HG03159 (cell line): Measurements from ENCODE around the gene IARS1.

Experiments used
- ATAC-seq: cut with Tn5 transposase; IDR thresholded peaks from one replicate; pipeline ENCODE4 v1.9.1; 2021; ENCODE audit warnings: mild to moderate bottlenecking, moderate library complexity; ENCODE audit not compliant: unreplicated experiment

Gene IARS1

GRCh38 chr9:92293452-92294296, at the start of gene IARS1:
Gene IARS1, minus strand, starts transcription at chr9:92293697. Its CDS starts 4,278 bp downstream, at chr9:92289419.
- ATAC-seq, result peak; percentile 95

DNA sequence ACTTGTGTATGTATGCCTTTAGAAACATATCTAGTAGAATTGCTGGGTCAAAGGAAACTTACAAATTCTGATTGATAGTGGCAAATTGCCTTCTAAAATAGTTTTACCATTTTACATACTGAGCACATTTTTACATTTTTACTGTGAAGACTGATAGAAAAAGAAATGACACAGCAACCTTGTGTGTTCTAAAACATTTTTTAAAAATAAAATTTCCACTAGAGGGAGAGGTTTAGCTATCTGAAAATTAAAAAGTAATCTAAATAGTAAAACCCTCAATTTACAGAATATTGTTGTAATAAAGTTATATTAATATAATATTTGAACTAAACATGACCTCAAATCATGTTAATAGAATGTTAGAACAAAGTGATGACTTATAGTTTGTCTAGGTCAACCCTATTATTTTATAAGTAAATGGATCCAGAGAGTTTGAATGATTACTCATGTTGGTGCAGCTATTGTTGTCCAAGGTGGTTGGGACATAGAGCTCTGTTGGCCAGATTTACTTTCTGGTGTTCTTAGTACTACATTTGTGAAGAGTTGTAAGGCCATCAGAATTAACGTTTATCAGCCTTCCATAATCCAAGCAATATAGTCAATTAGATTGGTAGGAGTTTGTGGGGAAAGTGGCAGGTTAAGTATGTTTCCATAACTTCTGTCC, 49.5 kb upstream of the IARS1 start:
- ATAC-seq, result no peak

- ATAC-seq, result no peak
These were observed 48.1 kb upstream of the IARS1 start for GRCh38 chr9:92341578-92341977.

DNA sequence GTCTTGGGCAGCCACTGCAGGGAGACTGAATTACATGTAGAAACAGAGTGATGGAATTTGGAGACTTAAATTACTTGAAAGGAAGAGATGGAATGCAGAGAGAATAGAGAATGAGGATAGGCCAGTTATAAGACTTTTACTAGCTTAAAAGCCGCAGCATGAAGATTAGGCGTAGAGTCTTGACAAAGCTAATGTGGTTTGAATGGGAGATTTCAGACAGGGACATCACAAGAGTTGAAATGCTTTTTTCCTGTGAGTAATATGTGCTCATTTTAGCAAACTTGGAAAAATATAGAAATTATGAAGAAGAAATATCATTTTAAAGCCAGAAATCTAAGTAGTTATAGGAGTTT, 39.8 kb upstream of the IARS1 start:
- ATAC-seq, result no peak

GRCh38 chr9:92332577-92333281, 39.2 kb upstream of the IARS1 start:
- ATAC-seq, result no peak

DNA sequence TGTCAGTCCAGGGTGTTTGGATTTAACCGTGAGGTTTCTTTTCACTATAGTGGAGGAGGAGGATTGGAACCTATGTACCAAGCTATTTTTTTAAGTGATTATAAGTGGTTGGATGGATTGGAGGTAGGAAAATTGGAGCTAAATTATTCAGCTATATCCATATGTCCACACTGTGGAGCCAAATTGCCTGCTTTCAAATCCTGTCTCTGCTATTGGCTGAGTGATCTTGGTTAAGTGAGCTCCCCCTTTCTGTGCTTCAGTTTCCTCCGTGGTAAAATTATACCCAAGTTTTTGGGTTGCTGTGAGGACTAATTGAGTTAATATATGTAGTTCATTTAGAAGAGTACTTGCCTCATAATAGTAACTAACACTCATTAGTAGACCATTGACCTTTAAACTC, 34.7 kb upstream of the IARS1 start:
- ATAC-seq, result no peak

- no peak for ATAC-seq
These were observed 33.9 kb upstream of the IARS1 start for GRCh38 chr9:92327283-92327850.

DNA sequence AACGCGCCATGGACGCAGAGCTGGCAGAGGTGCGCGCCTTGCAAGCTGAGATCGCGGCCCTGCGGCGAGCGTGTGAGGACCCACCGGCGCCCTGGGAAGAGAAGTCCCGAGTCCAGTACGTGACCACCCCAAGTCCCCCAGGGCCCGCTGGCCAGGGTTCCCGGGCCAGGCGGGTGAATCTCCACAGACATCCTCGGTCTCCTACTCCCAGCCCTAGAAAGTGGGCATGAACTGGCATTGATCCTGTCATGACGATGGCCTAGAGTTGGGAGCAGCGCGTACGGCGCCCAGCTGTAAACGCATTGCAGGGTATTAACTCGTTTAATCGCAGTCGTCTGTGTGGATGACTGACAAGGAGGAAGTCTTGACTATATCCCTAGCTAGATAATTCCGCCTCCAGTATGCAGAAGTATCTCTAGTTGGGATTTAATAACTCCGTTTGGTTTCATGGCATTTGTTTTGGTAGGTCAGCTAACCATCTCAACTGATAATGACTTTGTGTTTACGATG, 32.5 kb upstream of the IARS1 start:
- no peak for ATAC-seq

- peak; percentile 92 for ATAC-seq
These were observed 31.9 kb upstream of the IARS1 start, which contains the start of the genes CENPP and NOL8 for GRCh38 chr9:92325269-92325990. Gene CENPP, plus strand, starts transcription at chr9:92325953. Gene NOL8, minus strand, starts transcription at chr9:92325350. Its CDS starts 1,189 bp downstream, at chr9:92324161.

- no peak for ATAC-seq
These were observed 31.4 kb upstream of the IARS1 start for GRCh38 chr9:92324889-92325268.

DNA sequence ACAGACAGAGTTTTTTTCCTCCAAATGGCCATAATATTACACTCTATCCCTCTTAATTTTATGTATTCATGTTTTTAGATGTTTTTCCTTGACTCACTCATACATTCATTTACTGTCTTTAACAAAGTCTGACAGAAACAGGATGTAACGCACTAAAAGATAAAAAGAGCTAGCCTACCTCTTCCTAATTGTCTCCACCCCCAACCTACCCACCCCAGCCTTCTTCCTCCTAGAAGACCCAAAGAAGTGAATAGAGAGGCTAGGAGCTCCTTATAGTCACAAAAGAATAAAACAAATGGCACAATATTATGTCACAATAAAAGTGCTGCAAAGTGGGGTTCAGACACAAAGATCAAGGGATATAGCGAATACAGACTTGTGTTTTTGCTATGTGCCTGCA, 30.9 kb upstream of the IARS1 start:
- ATAC-seq, result no peak

GRCh38 chr9:92315456-92315855, 22.0 kb upstream of the IARS1 start:
- ATAC-seq, result no peak

DNA sequence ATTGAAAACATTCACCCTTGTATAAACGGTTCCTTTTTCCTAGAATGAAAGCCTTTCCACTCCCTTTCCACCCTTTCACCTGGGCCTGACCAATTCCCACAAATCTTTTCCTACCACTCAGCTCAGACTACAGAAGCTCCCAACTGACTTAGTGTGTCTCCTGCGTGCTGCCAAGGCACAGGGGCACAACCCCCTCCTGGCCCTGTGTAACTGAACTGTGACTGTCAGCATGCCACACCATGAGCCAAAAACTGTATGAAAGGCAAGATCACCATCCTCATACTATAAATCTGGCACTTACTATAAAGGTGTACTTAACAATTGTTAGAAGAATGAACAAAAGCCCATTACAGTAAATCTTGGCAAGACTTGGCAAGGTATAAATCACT, 20.1 kb upstream of the IARS1 start:
- ATAC-seq, result no peak

GRCh38 chr9:92312887-92313623, 19.6 kb upstream of the IARS1 start:
- no peak for ATAC-seq

DNA sequence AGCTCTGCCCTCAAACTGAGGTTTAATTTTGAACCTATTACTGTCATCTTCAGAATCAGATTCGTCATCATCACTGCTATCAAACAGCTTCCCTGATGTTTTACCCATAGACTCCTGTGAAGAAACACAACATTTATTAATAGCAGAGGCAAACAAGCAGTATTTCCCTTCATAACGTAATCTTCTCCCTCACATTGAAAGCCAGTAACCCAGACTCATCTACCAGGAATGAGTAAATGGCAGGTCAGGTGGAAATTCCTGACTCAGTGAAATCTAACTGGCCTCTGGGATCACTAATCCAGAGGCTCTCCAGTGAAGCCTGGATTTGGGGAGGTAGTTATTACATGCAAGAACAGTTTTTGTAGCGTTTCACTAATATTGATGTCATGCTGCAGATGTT, 17.1 kb upstream of the IARS1 start:
- no peak for ATAC-seq

DNA sequence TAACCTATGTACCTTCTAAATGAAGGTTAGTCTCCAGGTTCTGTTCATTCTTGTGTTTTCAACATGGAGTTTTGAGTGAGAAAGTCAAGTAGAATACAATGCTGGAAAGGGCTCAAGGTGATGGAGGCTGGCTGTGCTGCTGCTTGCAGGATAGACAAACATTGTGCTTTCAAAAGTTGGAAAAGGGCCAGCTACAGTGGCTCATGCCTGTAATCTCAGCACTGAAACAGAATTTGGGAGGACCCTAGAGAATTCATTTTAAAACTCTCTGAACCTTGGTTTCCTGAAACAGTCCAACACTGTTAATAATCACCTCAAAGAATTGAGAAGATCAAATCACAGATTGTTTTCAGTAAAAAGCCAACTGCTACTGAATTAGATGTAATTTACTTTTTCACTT, 15.4 kb upstream of the IARS1 start:
- ATAC-seq, result no peak

- no peak for ATAC-seq
These were observed 7.4 kb upstream of the IARS1 start for GRCh38 chr9:92300936-92301335.

GRCh38 chr9:92299116-92299515, 5.6 kb upstream of the IARS1 start:
- no peak for ATAC-seq

DNA sequence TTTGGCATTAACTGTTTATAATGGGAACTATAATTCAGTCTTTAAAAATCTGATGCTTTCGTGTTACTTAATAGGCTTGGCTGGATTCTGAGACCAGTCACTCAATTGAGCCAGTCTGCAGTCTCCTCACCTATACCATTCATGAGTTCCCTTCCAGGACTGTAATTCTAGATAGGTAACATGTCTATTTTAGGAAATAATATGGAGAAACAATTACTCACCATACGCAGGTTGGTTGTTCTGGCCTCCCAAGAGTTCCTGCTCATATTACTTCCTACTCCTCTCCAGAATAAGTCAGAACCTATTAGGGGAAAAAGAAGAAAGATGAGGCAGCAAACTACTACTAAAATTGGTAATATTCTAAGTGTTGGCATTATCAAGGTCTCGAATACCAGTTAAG, 4.5 kb upstream of the IARS1 start:
- ATAC-seq, result no peak

DNA sequence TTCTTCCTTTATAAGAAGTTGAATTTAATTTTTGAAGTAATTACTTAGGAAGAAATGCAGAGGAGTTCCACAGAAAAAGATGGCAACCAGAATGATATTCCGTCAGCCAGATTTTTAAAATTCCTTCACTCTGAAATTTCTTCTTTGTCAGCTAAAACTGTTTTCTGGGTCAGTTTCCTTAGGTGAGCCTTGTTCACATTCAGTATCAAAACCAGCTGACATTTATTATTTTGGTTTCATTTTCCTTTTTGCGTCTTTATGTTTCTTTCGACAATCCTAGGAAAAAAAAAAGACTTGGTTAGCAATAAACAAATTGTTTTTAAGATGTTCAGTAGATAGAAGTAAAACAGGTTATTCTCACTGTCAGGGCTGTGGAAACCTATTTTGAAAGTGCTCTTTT, 4.1 kb upstream of the IARS1 start:
- no peak for ATAC-seq
